Measurements from ENCODE around the gene NLN. TPM values are rescaled to one million over a fixed set of nuclear protein-coding genes. Genes with fewer than 3 reads are reported as not detected.

Gene NLN
- total RNA-seq, 5 donors from 2014 or later (not counting 1 experiment from before 2014, with no cell fraction given): 1.5 to 7.6 (median 4.1) TPM

- peaks cover 0 to 61% of the 10 kb centered on the region in 2 donors for H3K36me3 ChIP-seq (ENCODE audit: control insufficient read depth in 2 of 2, extremely low read depth in 1 of 2, insufficient read depth in 1 of 2, low read length in 1 of 2)
- H3K27me3 Mint-ChIP-seq: no peaks in the 10 kb centered on the region
- H3K9me3 Mint-ChIP-seq: no peaks in the 10 kb centered on the region
- peaks cover 16 to 28% (median 19%) of the 10 kb centered on the region in 3 donors for H3K4me1 Mint-ChIP-seq
- no peak for ATAC-seq (replicated peaks in 1 of 4)
- no peak overlapping the region for H3K27ac ChIP-seq (ENCODE audit: low read length)
- WGBS (ENCODE audit: insufficient coverage): 91% methylated on average over 2 of the region's 4 CpGs
- peaks cover 41% of the 10 kb centered on the region for H3K36me3 Mint-ChIP-seq
- no peak overlapping the region for H3K4me3 ChIP-seq (ENCODE audit: control insufficient read depth in 1 of 2, extremely low read depth in 1 of 2, low read length in 1 of 2)
- H3K27ac Mint-ChIP-seq: no peak overlapping the region
- no peaks in the 10 kb centered on the region for H3K9me3 ChIP-seq
- ChIA-PET POLR2A (interaction anchor here (0.6 kb wide), 2 partner anchors 9 to 399 kb away, joined by 5 to 10 read pairs; no protein-coding TSS in a partner anchor), CTCF (interaction anchor here in 1 of 2 donors (0.6 to 0.9 kb wide), 2 partner anchors 11 to 13 kb away, joined by 3 read pairs; no protein-coding TSS in a partner anchor)
- DNase-seq: no peak
- no peaks in the 10 kb centered on the region for H3K4me1 ChIP-seq (ENCODE audit: control insufficient read depth in 1 of 2, extremely low read depth in 1 of 2, insufficient read depth in 2 of 2, low read length in 2 of 2)
- H3K4me3 Mint-ChIP-seq: no peak overlapping the region
- no peaks in the 10 kb centered on the region for H3K27me3 ChIP-seq (replicated peaks in 1 of 2; ENCODE audit: control insufficient read depth in 2 of 2, extremely low read depth in 1 of 2, insufficient read depth in 2 of 2, low read length in 1 of 2)
These were observed 26.7 kb upstream of the NLN start for GRCh38 chr5:65695162-65695755.

- H3K4me3 ChIP-seq (ENCODE audit: control insufficient read depth in 1 of 2, extremely low read depth in 1 of 2, low read length in 1 of 2): no peak overlapping the region
- H3K36me3 Mint-ChIP-seq: peaks cover 35% of the 10 kb centered on the region
- no peak overlapping the region for H3K4me3 Mint-ChIP-seq
- no peaks in the 10 kb centered on the region for H3K9me3 ChIP-seq
- 100% methylated on average over 4 of the region's 4 CpGs for WGBS (ENCODE audit: insufficient coverage)
- ATAC-seq (replicated peaks in 1 of 4) (no peak), DNase-seq (no peak)
- H3K4me1 Mint-ChIP-seq: peaks cover 16 to 25% (median 18%) of the 10 kb centered on the region in 3 donors
- H3K36me3 ChIP-seq (ENCODE audit: control insufficient read depth in 2 of 2, extremely low read depth in 1 of 2, insufficient read depth in 1 of 2, low read length in 1 of 2): peaks cover 0 to 58% of the 10 kb centered on the region in 2 donors
- POLR2A ChIA-PET: no interaction called here
- no peaks in the 10 kb centered on the region for H3K27me3 ChIP-seq (replicated peaks in 1 of 2; ENCODE audit: control insufficient read depth in 2 of 2, extremely low read depth in 1 of 2, insufficient read depth in 2 of 2, low read length in 1 of 2)
- H3K27me3 Mint-ChIP-seq: no peaks in the 10 kb centered on the region
- no peak overlapping the region for H3K27ac Mint-ChIP-seq
- no peaks in the 10 kb centered on the region for H3K4me1 ChIP-seq (ENCODE audit: control insufficient read depth in 1 of 2, extremely low read depth in 1 of 2, insufficient read depth in 2 of 2, low read length in 2 of 2)
- H3K9me3 Mint-ChIP-seq: no peaks in the 10 kb centered on the region
- no peak overlapping the region for H3K27ac ChIP-seq (ENCODE audit: low read length)
- CTCF ChIA-PET: interaction anchor here in 1 of 2 donors (0.9 kb wide), 1 partner anchor 12 kb away, joined by 3 read pairs; no protein-coding TSS in a partner anchor
These were observed 26.1 kb upstream of the NLN start for GRCh38 chr5:65695896-65696295.

DNA sequence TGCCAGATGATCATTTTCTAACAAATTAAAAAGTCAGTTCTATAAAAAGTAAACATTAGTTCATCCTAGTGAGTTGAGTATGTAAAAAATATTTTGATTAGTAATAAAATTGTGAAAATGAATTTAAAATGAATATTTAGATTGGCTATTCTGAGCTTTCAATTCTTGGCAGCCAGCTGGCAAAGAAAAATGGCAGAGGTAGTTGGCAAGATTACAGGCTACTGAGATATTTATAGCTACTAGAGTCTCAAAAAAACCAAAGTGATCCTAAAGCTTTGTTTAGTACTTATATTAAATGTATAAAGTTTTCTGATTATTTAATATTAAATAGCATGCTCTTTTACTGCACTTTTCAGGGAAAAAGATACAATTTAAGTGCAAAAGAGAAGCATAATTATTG is 25.1 kb upstream of the NLN start:
- DNase-seq (no peak), ATAC-seq (replicated peaks in 1 of 4) (no peak)
- ChIA-PET POLR2A (no interaction called here), CTCF (interaction anchor here in 1 of 2 donors (0.6 to 1.2 kb wide), 2 partner anchors 24 to 55 kb away, joined by 3 to 4 read pairs; no protein-coding TSS in a partner anchor)
- Histone ChIP-seq H3K27ac (ENCODE audit: low read length) (no peak overlapping the region), H3K9me3 (no peaks in the 10 kb centered on the region), H3K36me3 (ENCODE audit: control insufficient read depth in 2 of 2, extremely low read depth in 1 of 2, insufficient read depth in 1 of 2, low read length in 1 of 2) (peaks cover 0 to 56% of the 10 kb centered on the region in 2 donors), H3K4me1 (ENCODE audit: control insufficient read depth in 1 of 2, extremely low read depth in 1 of 2, insufficient read depth in 2 of 2, low read length in 2 of 2) (no peaks in the 10 kb centered on the region), H3K27me3 (replicated peaks in 1 of 2; ENCODE audit: control insufficient read depth in 2 of 2, extremely low read depth in 1 of 2, insufficient read depth in 2 of 2, low read length in 1 of 2) (no peaks in the 10 kb centered on the region), H3K4me3 (ENCODE audit: control insufficient read depth in 1 of 2, extremely low read depth in 1 of 2, low read length in 1 of 2) (no peak overlapping the region)
- Mint-ChIP-seq H3K27me3 (no peaks in the 10 kb centered on the region), H3K36me3 (peaks cover 32% of the 10 kb centered on the region), H3K4me1 (peaks cover 16 to 22% (median 18%) of the 10 kb centered on the region in 3 donors), H3K9me3 (no peaks in the 10 kb centered on the region), H3K4me3 (no peak overlapping the region), H3K27ac (no peak overlapping the region)

- Mint-ChIP-seq H3K4me3 (no peak overlapping the region), H3K4me1 (peaks cover 10 to 16% (median 13%) of the 10 kb centered on the region in 3 donors), H3K27me3 (no peaks in the 10 kb centered on the region), H3K9me3 (no peaks in the 10 kb centered on the region), H3K36me3 (peaks cover 35% of the 10 kb centered on the region), H3K27ac (no peak overlapping the region)
- Histone ChIP-seq H3K4me1 (ENCODE audit: control insufficient read depth in 1 of 2, extremely low read depth in 1 of 2, insufficient read depth in 2 of 2, low read length in 2 of 2) (no peaks in the 10 kb centered on the region), H3K9me3 (no peaks in the 10 kb centered on the region), H3K4me3 (ENCODE audit: control insufficient read depth in 1 of 2, extremely low read depth in 1 of 2, low read length in 1 of 2) (no peak overlapping the region), H3K36me3 (ENCODE audit: control insufficient read depth in 2 of 2, extremely low read depth in 1 of 2, insufficient read depth in 1 of 2, low read length in 1 of 2) (peaks cover 0 to 67% of the 10 kb centered on the region in 2 donors), H3K27me3 (replicated peaks in 1 of 2; ENCODE audit: control insufficient read depth in 2 of 2, extremely low read depth in 1 of 2, insufficient read depth in 2 of 2, low read length in 1 of 2) (no peaks in the 10 kb centered on the region), H3K27ac (ENCODE audit: low read length) (no peak overlapping the region)
- no CpG with 5 or more reads among the region's 4 CpGs for WGBS (ENCODE audit: insufficient coverage)
- ChIA-PET CTCF (interaction anchor here in 1 of 2 donors (0.6 kb wide), 1 partner anchor 68 kb away, joined by 3 read pairs; no protein-coding TSS in a partner anchor), POLR2A (no interaction called here)
- DNase-seq (no peak), ATAC-seq (replicated peaks in 1 of 4) (no peak)
These were observed 22.7 kb upstream of the NLN start for GRCh38 chr5:65699338-65699737.

- Histone ChIP-seq H3K4me1 (ENCODE audit: control insufficient read depth in 1 of 2, extremely low read depth in 1 of 2, insufficient read depth in 2 of 2, low read length in 2 of 2) (peaks cover 0 to 2% of the 10 kb centered on the region in 2 experiments), H3K36me3 (ENCODE audit: control insufficient read depth in 2 of 2, extremely low read depth in 1 of 2, insufficient read depth in 1 of 2, low read length in 1 of 2) (peaks cover 0 to 56% of the 10 kb centered on the region in 2 donors), H3K4me3 (ENCODE audit: control insufficient read depth in 1 of 2, extremely low read depth in 1 of 2, low read length in 1 of 2) (no peak overlapping the region), H3K27ac (ENCODE audit: low read length) (no peak overlapping the region), H3K27me3 (replicated peaks in 1 of 2; ENCODE audit: control insufficient read depth in 2 of 2, extremely low read depth in 1 of 2, insufficient read depth in 2 of 2, low read length in 1 of 2) (no peaks in the 10 kb centered on the region), H3K9me3 (no peaks in the 10 kb centered on the region)
- Mint-ChIP-seq H3K9me3 (no peaks in the 10 kb centered on the region), H3K27ac (no peak overlapping the region), H3K4me3 (no peak overlapping the region), H3K36me3 (peaks cover 41% of the 10 kb centered on the region), H3K27me3 (no peaks in the 10 kb centered on the region), H3K4me1 (peaks cover 15 to 21% (median 18%) of the 10 kb centered on the region in 3 donors)
- POLR2A ChIA-PET: interaction anchor here in 1 of 2 donors (0.6 kb wide), 1 partner anchor 1008 kb away, joined by 3 read pairs; no protein-coding TSS in a partner anchor
- no CpG with 5 or more reads among the region's 3 CpGs for WGBS (ENCODE audit: insufficient coverage)
- no peak for ATAC-seq (replicated peaks in 1 of 4)
- CTCF ChIA-PET: no interaction called here
- no peak for DNase-seq
These were observed 20.0 kb upstream of the NLN start for GRCh38 chr5:65702036-65702435.

GRCh38 chr5:65704621-65705239 is 17.3 kb upstream of the NLN start:
- 83% methylated on average over 1 of the region's 2 CpGs for WGBS (ENCODE audit: insufficient coverage)
- H3K36me3 ChIP-seq (ENCODE audit: control insufficient read depth in 2 of 2, extremely low read depth in 1 of 2, insufficient read depth in 1 of 2, low read length in 1 of 2): peaks cover 0 to 55% of the 10 kb centered on the region in 2 donors
- H3K27me3 ChIP-seq (replicated peaks in 1 of 2; ENCODE audit: control insufficient read depth in 2 of 2, extremely low read depth in 1 of 2, insufficient read depth in 2 of 2, low read length in 1 of 2): no peaks in the 10 kb centered on the region

More at GRCh38 chr5:65704621-65705239, 17.3 kb upstream of the NLN start:
- Histone ChIP-seq H3K27ac (ENCODE audit: low read length) (no peak overlapping the region), H3K4me3 (ENCODE audit: control insufficient read depth in 1 of 2, extremely low read depth in 1 of 2, low read length in 1 of 2) (no peak overlapping the region), H3K9me3 (no peaks in the 10 kb centered on the region), H3K4me1 (ENCODE audit: control insufficient read depth in 1 of 2, extremely low read depth in 1 of 2, insufficient read depth in 2 of 2, low read length in 2 of 2) (peaks cover 0 to 2% of the 10 kb centered on the region in 2 experiments)
- ChIA-PET POLR2A (interaction anchor here in 1 of 2 donors (0.7 kb wide), 2 partner anchors 9 to 54 kb away, joined by 4 to 5 read pairs; no protein-coding TSS in a partner anchor), CTCF (no interaction called here)
- Mint-ChIP-seq H3K27ac (no peak overlapping the region), H3K36me3 (peaks cover 30% of the 10 kb centered on the region), H3K27me3 (no peaks in the 10 kb centered on the region), H3K4me3 (no peak overlapping the region), H3K4me1 (peaks cover 4 to 12% (median 5%) of the 10 kb centered on the region in 3 donors), H3K9me3 (no peaks in the 10 kb centered on the region)
- ATAC-seq (replicated peaks in 1 of 4): no peak
- no peak for DNase-seq

Data from T-cell (primary cell).